GM23338 (cell line): ENCODE measurements around the gene RNF112. TPM values are rescaled to one million over a fixed set of nuclear protein-coding genes. Genes with fewer than 3 reads are reported as not detected.

Experiments used
- CREB1 ChIP-seq: fragments of 250-450 bp; sonication (Bioruptor Pico); IDR thresholded peaks from 2 replicates; pipeline ENCODE4 v1.5.0; 2020; ENCODE audit warnings: low read depth, mild to moderate bottlenecking, moderate library complexity
- EZH2phosphoT487 ChIP-seq: fragments of 200-600 bp; sonication (generic); IDR thresholded peaks from one replicate; pipeline ENCODE4 v1.8.1; 2018; ENCODE audit warnings: antibody characterized with exemption; ENCODE audit not compliant: unreplicated experiment
- JUNB ChIP-seq: IDR thresholded peaks from one replicate; pipeline ENCODE4 v1.6.1; 2016; ENCODE audit warnings: antibody characterized with exemption; ENCODE audit not compliant: unreplicated experiment
- NANOG ChIP-seq: IDR thresholded peaks from 2 replicates; pipeline ENCODE4 v1.6.1; 2016; ENCODE audit warnings: antibody characterized with exemption, borderline replicate concordance
- ZNF331 ChIP-seq: fragments of 250-450 bp; sonication (Bioruptor Pico); IDR thresholded peaks from 2 replicates; pipeline ENCODE4 v1.5.0; 2020; ENCODE audit warnings: low read depth, mild to moderate bottlenecking, moderate library complexity
- polyA plus RNA-seq: library from polyadenylated mRNA; unstranded; fragments of >200 nt; fragmentation: Nextera tagmentation; extraction: Ambion mirVana; gene quantifications from 2 replicates; pipeline ENCODE4 v1.2.1, GENCODE V29; 2016
- total RNA-seq: library from RNA; depleted of rRNA; stranded (reverse); fragments of >200 nt; shearing (Covaris generic); gene quantifications from 2 replicates; pipeline ENCODE4 v1.2.3, GENCODE V29; 2014
- TF ChIP-seq, protein P1 (sequence below): fragments of 250-450 bp; sonication (Bioruptor Pico); IDR thresholded peaks from 2 replicates; pipeline ENCODE4 v1.5.0; 2020; ENCODE audit warnings: mild to moderate bottlenecking, moderate library complexity
- TF ChIP-seq, protein P2 (sequence below): IDR thresholded peaks from one replicate; pipeline ENCODE4 v1.6.1; 2018; ENCODE audit warnings: antibody characterized with exemption; ENCODE audit not compliant: unreplicated experiment
- TF ChIP-seq, protein P3 (sequence below): IDR thresholded peaks from 2 replicates; pipeline ENCODE4 v1.6.1; 2016; ENCODE audit warnings: antibody characterized with exemption

RNF112 gene
- total and polyA plus RNA-seq, 2 experiments from 2014 or later: 0.42 to 4.1 TPM

DNA sequence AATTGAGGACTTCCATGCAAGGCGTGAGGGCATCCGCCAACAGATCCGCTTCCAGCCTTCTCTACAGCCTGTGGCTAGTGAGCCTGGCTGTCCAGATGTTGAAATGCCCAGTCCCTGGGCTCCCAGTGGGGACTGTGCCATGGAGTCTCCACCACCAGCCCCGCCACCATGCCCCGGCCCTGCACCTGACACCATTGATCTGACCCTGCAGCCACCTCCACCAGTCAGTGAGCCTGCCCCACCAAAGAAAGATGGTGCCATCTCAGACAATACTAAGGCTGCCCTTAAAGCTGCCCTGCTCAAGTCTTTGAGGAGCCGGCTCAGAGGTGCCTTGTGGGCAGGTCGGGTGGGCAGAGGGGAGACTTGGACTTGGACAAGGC lies 29.7 kb upstream of the RNF112 start (continued):
- TF ChIP-seq, protein P1, sequence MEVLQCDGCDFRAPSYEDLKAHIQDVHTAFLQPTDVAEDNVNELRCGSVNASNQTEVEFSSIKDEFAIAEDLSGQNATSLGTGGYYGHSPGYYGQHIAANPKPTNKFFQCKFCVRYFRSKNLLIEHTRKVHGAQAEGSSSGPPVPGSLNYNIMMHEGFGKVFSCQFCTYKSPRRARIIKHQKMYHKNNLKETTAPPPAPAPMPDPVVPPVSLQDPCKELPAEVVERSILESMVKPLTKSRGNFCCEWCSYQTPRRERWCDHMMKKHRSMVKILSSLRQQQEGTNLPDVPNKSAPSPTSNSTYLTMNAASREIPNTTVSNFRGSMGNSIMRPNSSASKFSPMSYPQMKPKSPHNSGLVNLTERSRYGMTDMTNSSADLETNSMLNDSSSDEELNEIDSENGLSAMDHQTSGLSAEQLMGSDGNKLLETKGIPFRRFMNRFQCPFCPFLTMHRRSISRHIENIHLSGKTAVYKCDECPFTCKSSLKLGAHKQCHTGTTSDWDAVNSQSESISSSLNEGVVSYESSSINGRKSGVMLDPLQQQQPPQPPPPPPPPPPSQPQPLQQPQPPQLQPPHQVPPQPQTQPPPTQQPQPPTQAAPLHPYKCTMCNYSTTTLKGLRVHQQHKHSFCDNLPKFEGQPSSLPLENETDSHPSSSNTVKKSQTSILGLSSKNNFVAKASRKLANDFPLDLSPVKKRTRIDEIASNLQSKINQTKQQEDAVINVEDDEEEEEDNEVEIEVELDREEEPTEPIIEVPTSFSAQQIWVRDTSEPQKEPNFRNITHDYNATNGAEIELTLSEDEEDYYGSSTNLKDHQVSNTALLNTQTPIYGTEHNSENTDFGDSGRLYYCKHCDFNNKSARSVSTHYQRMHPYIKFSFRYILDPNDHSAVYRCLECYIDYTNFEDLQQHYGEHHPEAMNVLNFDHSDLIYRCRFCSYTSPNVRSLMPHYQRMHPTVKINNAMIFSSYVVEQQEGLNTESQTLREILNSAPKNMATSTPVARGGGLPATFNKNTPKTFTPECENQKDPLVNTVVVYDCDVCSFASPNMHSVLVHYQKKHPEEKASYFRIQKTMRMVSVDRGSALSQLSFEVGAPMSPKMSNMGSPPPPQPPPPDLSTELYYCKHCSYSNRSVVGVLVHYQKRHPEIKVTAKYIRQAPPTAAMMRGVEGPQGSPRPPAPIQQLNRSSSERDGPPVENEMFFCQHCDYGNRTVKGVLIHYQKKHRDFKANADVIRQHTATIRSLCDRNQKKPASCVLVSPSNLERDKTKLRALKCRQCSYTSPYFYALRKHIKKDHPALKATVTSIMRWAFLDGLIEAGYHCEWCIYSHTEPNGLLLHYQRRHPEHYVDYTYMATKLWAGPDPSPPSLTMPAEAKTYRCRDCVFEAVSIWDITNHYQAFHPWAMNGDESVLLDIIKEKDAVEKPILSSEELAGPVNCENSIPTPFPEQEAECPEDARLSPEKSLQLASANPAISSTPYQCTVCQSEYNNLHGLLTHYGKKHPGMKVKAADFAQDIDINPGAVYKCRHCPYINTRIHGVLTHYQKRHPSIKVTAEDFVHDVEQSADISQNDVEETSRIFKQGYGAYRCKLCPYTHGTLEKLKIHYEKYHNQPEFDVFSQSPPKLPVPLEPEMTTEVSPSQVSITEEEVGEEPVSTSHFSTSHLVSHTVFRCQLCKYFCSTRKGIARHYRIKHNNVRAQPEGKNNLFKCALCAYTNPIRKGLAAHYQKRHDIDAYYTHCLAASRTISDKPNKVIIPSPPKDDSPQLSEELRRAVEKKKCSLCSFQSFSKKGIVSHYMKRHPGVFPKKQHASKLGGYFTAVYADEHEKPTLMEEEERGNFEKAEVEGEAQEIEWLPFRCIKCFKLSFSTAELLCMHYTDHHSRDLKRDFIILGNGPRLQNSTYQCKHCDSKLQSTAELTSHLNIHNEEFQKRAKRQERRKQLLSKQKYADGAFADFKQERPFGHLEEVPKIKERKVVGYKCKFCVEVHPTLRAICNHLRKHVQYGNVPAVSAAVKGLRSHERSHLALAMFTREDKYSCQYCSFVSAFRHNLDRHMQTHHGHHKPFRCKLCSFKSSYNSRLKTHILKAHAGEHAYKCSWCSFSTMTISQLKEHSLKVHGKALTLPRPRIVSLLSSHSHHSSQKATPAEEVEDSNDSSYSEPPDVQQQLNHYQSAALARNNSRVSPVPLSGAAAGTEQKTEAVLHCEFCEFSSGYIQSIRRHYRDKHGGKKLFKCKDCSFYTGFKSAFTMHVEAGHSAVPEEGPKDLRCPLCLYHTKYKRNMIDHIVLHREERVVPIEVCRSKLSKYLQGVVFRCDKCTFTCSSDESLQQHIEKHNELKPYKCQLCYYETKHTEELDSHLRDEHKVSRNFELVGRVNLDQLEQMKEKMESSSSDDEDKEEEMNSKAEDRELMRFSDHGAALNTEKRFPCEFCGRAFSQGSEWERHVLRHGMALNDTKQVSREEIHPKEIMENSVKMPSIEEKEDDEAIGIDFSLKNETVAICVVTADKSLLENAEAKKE (CRISPR knock-in tag): no peak
- TF ChIP-seq, protein P2, sequence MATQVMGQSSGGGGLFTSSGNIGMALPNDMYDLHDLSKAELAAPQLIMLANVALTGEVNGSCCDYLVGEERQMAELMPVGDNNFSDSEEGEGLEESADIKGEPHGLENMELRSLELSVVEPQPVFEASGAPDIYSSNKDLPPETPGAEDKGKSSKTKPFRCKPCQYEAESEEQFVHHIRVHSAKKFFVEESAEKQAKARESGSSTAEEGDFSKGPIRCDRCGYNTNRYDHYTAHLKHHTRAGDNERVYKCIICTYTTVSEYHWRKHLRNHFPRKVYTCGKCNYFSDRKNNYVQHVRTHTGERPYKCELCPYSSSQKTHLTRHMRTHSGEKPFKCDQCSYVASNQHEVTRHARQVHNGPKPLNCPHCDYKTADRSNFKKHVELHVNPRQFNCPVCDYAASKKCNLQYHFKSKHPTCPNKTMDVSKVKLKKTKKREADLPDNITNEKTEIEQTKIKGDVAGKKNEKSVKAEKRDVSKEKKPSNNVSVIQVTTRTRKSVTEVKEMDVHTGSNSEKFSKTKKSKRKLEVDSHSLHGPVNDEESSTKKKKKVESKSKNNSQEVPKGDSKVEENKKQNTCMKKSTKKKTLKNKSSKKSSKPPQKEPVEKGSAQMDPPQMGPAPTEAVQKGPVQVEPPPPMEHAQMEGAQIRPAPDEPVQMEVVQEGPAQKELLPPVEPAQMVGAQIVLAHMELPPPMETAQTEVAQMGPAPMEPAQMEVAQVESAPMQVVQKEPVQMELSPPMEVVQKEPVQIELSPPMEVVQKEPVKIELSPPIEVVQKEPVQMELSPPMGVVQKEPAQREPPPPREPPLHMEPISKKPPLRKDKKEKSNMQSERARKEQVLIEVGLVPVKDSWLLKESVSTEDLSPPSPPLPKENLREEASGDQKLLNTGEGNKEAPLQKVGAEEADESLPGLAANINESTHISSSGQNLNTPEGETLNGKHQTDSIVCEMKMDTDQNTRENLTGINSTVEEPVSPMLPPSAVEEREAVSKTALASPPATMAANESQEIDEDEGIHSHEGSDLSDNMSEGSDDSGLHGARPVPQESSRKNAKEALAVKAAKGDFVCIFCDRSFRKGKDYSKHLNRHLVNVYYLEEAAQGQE: no peak
- TF ChIP-seq JUNB: no peak
- TF ChIP-seq, protein P3, sequence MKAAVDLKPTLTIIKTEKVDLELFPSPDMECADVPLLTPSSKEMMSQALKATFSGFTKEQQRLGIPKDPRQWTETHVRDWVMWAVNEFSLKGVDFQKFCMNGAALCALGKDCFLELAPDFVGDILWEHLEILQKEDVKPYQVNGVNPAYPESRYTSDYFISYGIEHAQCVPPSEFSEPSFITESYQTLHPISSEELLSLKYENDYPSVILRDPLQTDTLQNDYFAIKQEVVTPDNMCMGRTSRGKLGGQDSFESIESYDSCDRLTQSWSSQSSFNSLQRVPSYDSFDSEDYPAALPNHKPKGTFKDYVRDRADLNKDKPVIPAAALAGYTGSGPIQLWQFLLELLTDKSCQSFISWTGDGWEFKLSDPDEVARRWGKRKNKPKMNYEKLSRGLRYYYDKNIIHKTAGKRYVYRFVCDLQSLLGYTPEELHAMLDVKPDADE: no peak
- no peak for TF ChIP-seq NANOG
- TF ChIP-seq ZNF331 (CRISPR knock-in tag): no peak
- TF ChIP-seq CREB1: no peak
- no peak for TF ChIP-seq EZH2phosphoT487
